ENCODE data around the gene TANGO6.

DNA sequence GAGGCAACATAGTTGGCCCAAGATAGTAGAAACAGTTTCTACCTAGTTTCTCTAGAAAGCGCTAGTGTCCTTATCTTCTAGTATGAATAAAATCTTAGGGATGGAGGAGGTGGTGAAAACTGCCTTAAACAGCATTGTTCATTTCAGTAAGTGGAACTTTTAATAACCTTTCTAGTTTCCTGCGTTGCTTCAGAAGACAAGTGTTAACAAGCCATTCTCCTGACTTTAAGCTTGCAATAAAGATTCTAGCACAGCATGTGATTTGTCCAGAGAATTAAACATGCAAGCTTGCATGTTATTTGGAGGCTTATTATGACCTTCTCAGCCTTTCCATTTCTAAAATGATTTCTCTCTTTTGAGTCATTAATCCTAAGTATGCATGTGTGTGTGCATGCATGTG is 72.3 kb downstream of the TANGO6 start:
- TF ChIP-seq, protein P1, sequence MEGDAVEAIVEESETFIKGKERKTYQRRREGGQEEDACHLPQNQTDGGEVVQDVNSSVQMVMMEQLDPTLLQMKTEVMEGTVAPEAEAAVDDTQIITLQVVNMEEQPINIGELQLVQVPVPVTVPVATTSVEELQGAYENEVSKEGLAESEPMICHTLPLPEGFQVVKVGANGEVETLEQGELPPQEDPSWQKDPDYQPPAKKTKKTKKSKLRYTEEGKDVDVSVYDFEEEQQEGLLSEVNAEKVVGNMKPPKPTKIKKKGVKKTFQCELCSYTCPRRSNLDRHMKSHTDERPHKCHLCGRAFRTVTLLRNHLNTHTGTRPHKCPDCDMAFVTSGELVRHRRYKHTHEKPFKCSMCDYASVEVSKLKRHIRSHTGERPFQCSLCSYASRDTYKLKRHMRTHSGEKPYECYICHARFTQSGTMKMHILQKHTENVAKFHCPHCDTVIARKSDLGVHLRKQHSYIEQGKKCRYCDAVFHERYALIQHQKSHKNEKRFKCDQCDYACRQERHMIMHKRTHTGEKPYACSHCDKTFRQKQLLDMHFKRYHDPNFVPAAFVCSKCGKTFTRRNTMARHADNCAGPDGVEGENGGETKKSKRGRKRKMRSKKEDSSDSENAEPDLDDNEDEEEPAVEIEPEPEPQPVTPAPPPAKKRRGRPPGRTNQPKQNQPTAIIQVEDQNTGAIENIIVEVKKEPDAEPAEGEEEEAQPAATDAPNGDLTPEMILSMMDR (conservative IDR thresholded peaks at IDR 0.05; ENCODE audit: low read depth, low read length), result no peak
- TF ChIP-seq EZH2 (IDR thresholded peaks at IDR 0.05; ENCODE audit: borderline replicate concordance, low read depth, low read length, poor library complexity, severe bottlenecking), result no peak
